H9 (cell line): ENCODE data around the gene RACGAP1. TPM values are rescaled to one million over a fixed set of nuclear protein-coding genes. Genes with fewer than 3 reads are reported as not detected.
A peak's percentile ranks its signal among the peaks of the same experiment; 100 is the strongest.

Source experiments
- DNase-seq: peaks from one replicate; pipeline ENCODE4 v3.0.0-alpha.2; 2017
- H2AFZ ChIP-seq: one replicate; pipeline ENCODE4 v1.6.1; 2013; ENCODE audit warnings: mild to moderate bottlenecking, low read length, control low read depth, moderate library complexity
- H2AK5ac ChIP-seq: 2 replicates; pipeline ENCODE4 v1.6.1; 2013; ENCODE audit warnings: low read length, control low read depth, mixed read lengths; ENCODE audit not compliant: insufficient read length
- H2BK120ac ChIP-seq: one replicate; pipeline ENCODE4 v1.6.1; 2013; ENCODE audit warnings: low read depth, mild to moderate bottlenecking, low read length, control low read depth, inconsistent platforms; ENCODE audit not compliant: poor library complexity, severe bottlenecking
- H2BK12ac ChIP-seq: 2 replicates; pipeline ENCODE4 v1.6.1; 2013; ENCODE audit warnings: low read length, control low read depth, mixed read lengths, low read depth; ENCODE audit not compliant: insufficient read length
- H2BK15ac ChIP-seq: 2 replicates; pipeline ENCODE4 v1.6.1; 2013; ENCODE audit warnings: low read depth, low read length, control low read depth
- H2BK20ac ChIP-seq: one replicate; pipeline ENCODE4 v1.6.1; 2013; ENCODE audit warnings: low read depth, mild to moderate bottlenecking, low read length, control low read depth, inconsistent platforms; ENCODE audit not compliant: poor library complexity, severe bottlenecking
- H2BK5ac ChIP-seq: 2 replicates; pipeline ENCODE4 v1.6.1; 2013; ENCODE audit warnings: low read length, control low read depth, mixed read lengths; ENCODE audit not compliant: insufficient read length
- H3K14ac ChIP-seq: 2 replicates; pipeline ENCODE4 v1.6.1; 2013; ENCODE audit warnings: low read length, control low read depth; ENCODE audit not compliant: insufficient read depth
- H3K18ac ChIP-seq: 2 replicates; pipeline ENCODE4 v1.6.1; 2013; ENCODE audit warnings: low read depth, mild to moderate bottlenecking, mixed read lengths, low read length, control low read depth; ENCODE audit not compliant: insufficient read length
- H3K23ac ChIP-seq: 2 replicates; pipeline ENCODE4 v1.6.1; 2013; ENCODE audit warnings: low read length, control low read depth, mixed read lengths, low read depth; ENCODE audit not compliant: insufficient read length
- H3K23me2 ChIP-seq: 2 replicates; pipeline ENCODE4 v1.6.1; 2013; ENCODE audit warnings: low read depth, mild to moderate bottlenecking, mixed read lengths, low read length, control low read depth; ENCODE audit not compliant: insufficient read length, poor library complexity, severe bottlenecking
- H3K27ac ChIP-seq: 2 replicates; pipeline ENCODE4 v1.5.1; 2013; ENCODE audit warnings: low read length, control low read depth, mixed read lengths, low read depth; ENCODE audit not compliant: insufficient read length
- H3K27me3 ChIP-seq: 2 replicates; pipeline ENCODE4 v1.6.1; 2013; ENCODE audit warnings: low read length, control low read depth, inconsistent platforms; ENCODE audit not compliant: insufficient read depth
- H3K4ac ChIP-seq: 2 replicates; pipeline ENCODE4 v1.6.1; 2013; ENCODE audit warnings: low read depth, mild to moderate bottlenecking, control low read depth, inconsistent platforms, low read length, moderate library complexity
- H3K4me1 ChIP-seq: 2 replicates; pipeline ENCODE4 v1.6.1; 2013; ENCODE audit warnings: low read length, control low read depth, inconsistent platforms; ENCODE audit not compliant: insufficient read depth
- H3K4me2 ChIP-seq: 2 replicates; pipeline ENCODE4 v1.6.1; 2013; ENCODE audit warnings: low read length, control low read depth, mixed read lengths; ENCODE audit not compliant: insufficient read length, insufficient read depth
- H3K56ac ChIP-seq: 2 replicates; pipeline ENCODE4 v1.6.1; 2013; ENCODE audit warnings: low read depth, mild to moderate bottlenecking, mixed read lengths, low read length, control low read depth; ENCODE audit not compliant: insufficient read length
- H3K79me1 ChIP-seq: 2 replicates; pipeline ENCODE4 v1.6.1; 2013; ENCODE audit warnings: low read depth, mild to moderate bottlenecking, moderate library complexity, low read length, control low read depth, inconsistent platforms; ENCODE audit not compliant: insufficient read depth, poor library complexity, severe bottlenecking
- H3K79me2 ChIP-seq: 2 replicates; pipeline ENCODE4 v1.6.1; 2013; ENCODE audit warnings: low read length, control low read depth, inconsistent platforms; ENCODE audit not compliant: insufficient read depth
- H3K9ac ChIP-seq: 2 replicates; pipeline ENCODE4 v1.6.1; 2013; ENCODE audit warnings: low read length, control low read depth, mixed read lengths; ENCODE audit not compliant: insufficient read length; ENCODE audit errors: extremely low read depth
- H3K9me3 ChIP-seq: one replicate; pipeline ENCODE4 v1.6.1; 2013; ENCODE audit warnings: low read depth, low read length, inconsistent platforms; ENCODE audit not compliant: control insufficient read depth
- H3T11ph ChIP-seq: one replicate; pipeline ENCODE4 v1.6.1; 2013; ENCODE audit warnings: mild to moderate bottlenecking, low read length, control low read depth, inconsistent platforms
- H4K20me1 ChIP-seq: one replicate; pipeline ENCODE4 v1.6.1; 2013; ENCODE audit not compliant: control insufficient read depth, insufficient read length, insufficient read depth
- H4K5ac ChIP-seq: 2 replicates; pipeline ENCODE4 v1.6.1; 2013; ENCODE audit warnings: low read depth, mild to moderate bottlenecking, mixed read lengths, low read length, control low read depth; ENCODE audit not compliant: insufficient read length
- H4K8ac ChIP-seq: replicated peaks from 2 replicates; pipeline ENCODE4 v1.6.1; 2013; ENCODE audit warnings: low read length, control low read depth, mixed read lengths, low read depth; ENCODE audit not compliant: insufficient read length
- H4K91ac ChIP-seq: 2 replicates; pipeline ENCODE4 v1.6.1; 2013; ENCODE audit warnings: low read depth, mild to moderate bottlenecking, moderate library complexity, mixed read lengths, low read length, control low read depth; ENCODE audit not compliant: insufficient read length
- H3K27ac Mint-ChIP-seq, 3 experiments: 2 replicates in 2 of 3; 3 replicates in 1 of 3; pipeline ENCODE4 v1.8.0; 2020 to 2021; ENCODE audit warnings: mixed read lengths in 3 of 3, mild to moderate bottlenecking in 1 of 3, moderate library complexity in 1 of 3
- H3K27me3 Mint-ChIP-seq: 2 replicates; pipeline ENCODE4 v1.8.0; 2021; ENCODE audit warnings: low read depth, mild to moderate bottlenecking, moderate library complexity, mixed read lengths
- H3K36me3 Mint-ChIP-seq, 3 experiments: 2 replicates in 2 of 3; 3 replicates in 1 of 3; pipeline ENCODE4 v1.8.0; 2020 to 2021; ENCODE audit warnings: low read depth in 3 of 3, mixed read lengths in 3 of 3; ENCODE audit not compliant: insufficient read depth in 1 of 3
- H3K4me1 Mint-ChIP-seq, 2 experiments: 2 replicates each; pipeline ENCODE4 v1.8.0; 2020; ENCODE audit warnings: mixed read lengths in 2 of 2
- H3K4me3 Mint-ChIP-seq, 2 experiments: 2 replicates in 1 of 2; 3 replicates in 1 of 2; pipeline ENCODE4 v1.8.0; 2020 to 2021; ENCODE audit warnings: mild to moderate bottlenecking in 2 of 2, mixed read lengths in 2 of 2, moderate library complexity in 1 of 2
- H3K9me3 Mint-ChIP-seq, 2 experiments: 2 replicates in 1 of 2; 3 replicates in 1 of 2; pipeline ENCODE4 v1.8.0; 2020; ENCODE audit warnings: mild to moderate bottlenecking in 2 of 2, mixed read lengths in 2 of 2, moderate library complexity in 1 of 2
- CTCF ChIP-seq: fragments of 200-600 bp; sonication (generic); conservative IDR thresholded peaks from 3 replicates; pipeline ENCODE4 v1.8.0; 2021; ENCODE audit warnings: antibody characterized with exemption, mild to moderate bottlenecking
- WGBS: extraction: QIAGEN DNeasy Blood & Tissue Kit; methylation state at CpG from one replicate; pipeline ENCODE4 v1.1.7; 2013; ENCODE audit warnings: missing lambda C conversion rate, low lambda C conversion rate, mixed read lengths; ENCODE audit not compliant: insufficient read length; ENCODE audit errors: extremely low coverage; 5-methylcytosine and 5-hydroxymethylcytosine counted together
- total RNA-seq: library from RNA; stranded (reverse); gene quantifications from 2 replicates; pipeline ENCODE4 v1.2.1, GENCODE V29; 2021

The RACGAP1 gene
- total RNA-seq, 1 experiment from 2014 or later, result 64.8 TPM

DNA sequence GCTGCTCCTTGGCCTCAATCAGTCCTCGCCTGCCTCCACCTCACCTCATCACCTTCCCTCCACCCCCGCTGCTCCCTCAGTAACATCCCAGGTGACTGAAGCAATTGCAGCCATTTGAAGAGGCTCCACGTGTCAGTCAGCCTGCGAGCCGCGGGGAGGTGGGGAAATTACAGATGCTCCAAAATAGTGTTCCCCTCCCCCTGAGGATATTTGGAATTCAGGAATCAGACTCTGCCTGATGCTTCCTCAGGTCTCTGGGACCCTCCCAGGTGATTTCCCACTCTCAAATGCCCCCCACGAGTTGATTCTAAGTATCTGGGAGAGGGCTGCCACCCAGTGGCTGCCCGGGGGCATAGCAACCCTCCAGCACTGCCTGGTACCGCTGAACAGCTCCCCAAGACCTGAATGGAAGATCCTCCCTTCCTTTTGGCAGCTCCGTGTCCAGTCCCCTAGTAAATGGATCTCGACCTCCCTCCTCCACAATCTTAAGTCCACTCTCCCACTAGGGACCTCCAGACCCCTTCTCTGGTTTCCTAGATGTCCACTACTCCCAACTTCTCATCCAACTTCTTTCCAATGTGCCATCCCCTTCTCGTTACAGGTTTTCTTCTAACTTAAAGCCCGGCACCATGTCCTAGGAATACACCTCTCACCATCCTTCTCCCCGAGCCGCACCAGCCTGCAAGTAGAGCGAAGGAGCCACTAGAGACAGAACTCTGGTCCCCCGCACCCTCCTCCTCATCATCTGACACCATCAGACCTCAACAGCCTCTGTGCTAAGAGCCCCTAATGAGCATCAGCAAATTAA is 30.7 kb upstream of the RACGAP1 start:
- Histone ChIP-seq H2BK20ac (no peak overlapping the region), H3K79me2 (no peaks in the 10 kb centered on the region), H2BK5ac (no peak overlapping the region), H2BK120ac (no peak overlapping the region), H3K23ac (no peak overlapping the region), H3K9ac (no peak overlapping the region), H4K91ac (no peak overlapping the region), H4K5ac (no peak overlapping the region), H3K4me2 (peak overlapping the region; percentile 67), H3K27ac (no peak overlapping the region), H3K9me3 (no peaks in the 10 kb centered on the region), H3K56ac (no peak overlapping the region), H4K8ac (no peak overlapping the region), H3K27me3 (peaks cover 59% of the 10 kb centered on the region), H3K18ac (no peak overlapping the region), H2BK12ac (no peak overlapping the region), H2AK5ac (no peak overlapping the region), H3K4me1 (no peaks in the 10 kb centered on the region; the same call in 1 of the 2 replicates), H2BK15ac (no peak overlapping the region), H3K4ac (no peak overlapping the region), H2AFZ (no peak overlapping the region), H3K23me2 (peaks cover 7% of the 10 kb centered on the region), H3K79me1 (no peaks in the 10 kb centered on the region), H3K14ac (no peak overlapping the region), H4K20me1 (peaks cover 2% of the 10 kb centered on the region), H3T11ph (no peak overlapping the region)
- H3K9me3 Mint-ChIP-seq, result peaks cover 0 to 2% of the 10 kb centered on the region in 2 experiments; a peak in 1 of 5 replicates
- peaks cover 23 to 27% of the 10 kb centered on the region in 2 experiments for H3K4me1 Mint-ChIP-seq
- H3K27ac Mint-ChIP-seq, result no peak overlapping the region
- peaks cover 95% of the 10 kb centered on the region for H3K27me3 Mint-ChIP-seq
- TF ChIP-seq CTCF, result peak; percentile 99
- peak; percentile 81 for DNase-seq
- no CpG with 5 or more reads among the region's 17 CpGs for WGBS
- no peaks in the 10 kb centered on the region; a peak in 1 of 7 replicates for H3K36me3 Mint-ChIP-seq
- peak overlapping the region; percentile 77 to 87 for H3K4me3 Mint-ChIP-seq
